Measurements from ENCODE around the gene PRR30.

DNA sequence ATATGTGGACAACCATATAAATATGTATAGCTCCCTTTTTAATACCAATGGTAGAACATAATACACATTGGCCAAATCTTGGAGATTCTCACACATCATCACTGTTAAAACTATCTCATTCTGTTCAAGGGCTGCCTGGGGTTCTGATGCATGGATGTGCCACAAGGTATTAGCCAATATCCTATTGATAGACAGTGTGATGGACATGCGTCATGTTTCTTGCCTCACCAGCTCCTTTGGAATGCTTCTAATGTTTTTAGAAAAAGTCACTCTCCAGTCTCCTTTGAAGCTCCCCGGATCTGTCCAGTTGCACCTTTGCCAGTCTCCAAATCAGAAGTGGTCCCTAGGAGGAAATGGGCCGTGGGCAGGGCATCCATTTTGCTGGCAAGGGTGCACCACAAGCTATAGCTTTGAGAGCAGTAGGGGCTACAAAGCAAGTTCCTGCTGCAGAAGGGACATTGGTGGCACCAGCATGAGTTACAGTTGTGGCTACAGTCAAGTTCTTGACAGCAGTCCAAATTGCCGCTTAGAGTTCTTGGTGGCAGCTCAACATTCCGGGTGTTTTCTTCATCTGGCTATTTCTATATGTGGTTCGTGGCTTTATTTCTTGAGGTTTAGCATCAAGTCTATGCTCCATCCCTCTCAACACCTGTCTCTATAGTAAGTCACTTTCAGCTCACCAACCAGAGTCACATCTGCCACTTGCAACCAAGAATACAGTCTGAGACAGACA lies 47.6 kb upstream of the PRR30 start:
- TF ChIP-seq GATA2 (IDR thresholded peaks at IDR 0.05; ENCODE audit: low read depth, low read length) = no peak
- TF ChIP-seq GATA3 (IDR thresholded peaks at IDR 0.05; ENCODE audit: low read depth, low read length) = no peak
